Measurements from ENCODE around the gene TCF25. TPM values are rescaled to one million over a fixed set of nuclear protein-coding genes. Genes with fewer than 3 reads are reported as not detected.

The TCF25 gene
- total RNA-seq, 1 experiment from 2014 or later, result 155 TPM

GRCh38 chr16:89841275-89841674, 32.1 kb upstream of the TCF25 start:
- ChIA-PET POLR2A (no interaction called here), CTCF (no interaction called here)
- H3K36me3 Mint-ChIP-seq, result no peaks in the 10 kb centered on the region
- no peaks in the 10 kb centered on the region for H3K9me3 Mint-ChIP-seq
- no peak overlapping the region for H3K4me3 Mint-ChIP-seq
- ATAC-seq, result no peak
- DNase-seq (ENCODE audit: low spot score), result no peak
- no peaks in the 10 kb centered on the region for H3K27me3 Mint-ChIP-seq (ENCODE audit: low read depth)
- no peak overlapping the region for H3K27ac Mint-ChIP-seq
- H3K4me1 Mint-ChIP-seq, result peaks cover 16% of the 10 kb centered on the region
- no peak for TF ChIP-seq NR1H2 (CRISPR knock-in tag; IDR thresholded peaks at IDR 0.05)

- TF ChIP-seq JUN (CRISPR knock-in tag; IDR thresholded peaks at IDR 0.05) (no peak), PREB (CRISPR knock-in tag; IDR thresholded peaks at IDR 0.05; ENCODE audit: borderline replicate concordance) (no peak), SP1 (CRISPR knock-in tag; conservative IDR thresholded peaks at IDR 0.05) (no peak), EMX1 (CRISPR knock-in tag; IDR thresholded peaks at IDR 0.05) (no peak), FOXJ3 (CRISPR knock-in tag; IDR thresholded peaks at IDR 0.05; ENCODE audit: borderline replicate concordance) (no peak), USF2 (CRISPR knock-in tag; IDR thresholded peaks at IDR 0.05) (no peak), TEAD1 (CRISPR knock-in tag; IDR thresholded peaks at IDR 0.05) (no peak), CDX4 (CRISPR knock-in tag; IDR thresholded peaks at IDR 0.05; ENCODE audit: borderline replicate concordance) (no peak), MYBL2 (CRISPR knock-in tag; IDR thresholded peaks at IDR 0.05) (no peak)
- DNase-seq (ENCODE audit: low spot score) (no peak), ATAC-seq (no peak)
- Mint-ChIP-seq H3K4me1 (peaks cover 16% of the 10 kb centered on the region), H3K9me3 (no peaks in the 10 kb centered on the region), H3K27me3 (ENCODE audit: low read depth) (no peaks in the 10 kb centered on the region), H3K4me3 (no peak overlapping the region), H3K27ac (no peak overlapping the region; the same call in 1 of the 2 replicates), H3K36me3 (no peaks in the 10 kb centered on the region)
- CTCF ChIA-PET, result interaction anchor here (1.3 kb wide), 1 partner anchor 18 kb away, joined by 3 read pairs; no protein-coding TSS in a partner anchor
- POLR2A ChIA-PET, result no interaction called here
These were observed 30.7 kb upstream of the TCF25 start for GRCh38 chr16:89842471-89843408.

- ChIA-PET CTCF (interaction anchor here (1.3 kb wide), 1 partner anchor 17 kb away, joined by 3 read pairs; no protein-coding TSS in a partner anchor), POLR2A (no interaction called here)
- Mint-ChIP-seq H3K27me3 (ENCODE audit: low read depth) (no peaks in the 10 kb centered on the region), H3K27ac (no peak overlapping the region), H3K4me3 (no peak overlapping the region), H3K36me3 (no peaks in the 10 kb centered on the region), H3K4me1 (peaks cover 13% of the 10 kb centered on the region), H3K9me3 (no peaks in the 10 kb centered on the region)
- ATAC-seq (no peak), DNase-seq (ENCODE audit: low spot score) (no peak)
- TF ChIP-seq ZNF396 (CRISPR knock-in tag; IDR thresholded peaks at IDR 0.05; ENCODE audit: borderline replicate concordance), result no peak
- no peak for TF ChIP-seq IRF2 (CRISPR knock-in tag; IDR thresholded peaks at IDR 0.05; ENCODE audit: borderline replicate concordance, low read depth)
- no peak for TF ChIP-seq ATF3 (CRISPR knock-in tag; conservative IDR thresholded peaks at IDR 0.05)
- no peak for TF ChIP-seq PRDM15 (CRISPR knock-in tag; IDR thresholded peaks at IDR 0.05)
- TF ChIP-seq ETV6 (CRISPR knock-in tag; IDR thresholded peaks at IDR 0.05), result no peak
- TF ChIP-seq E2F1 (CRISPR knock-in tag; IDR thresholded peaks at IDR 0.05), result no peak
- TF ChIP-seq ZNF317 (CRISPR knock-in tag; IDR thresholded peaks at IDR 0.05; ENCODE audit: borderline replicate concordance, low read depth), result no peak
- TF ChIP-seq KAT7 (CRISPR knock-in tag; IDR thresholded peaks at IDR 0.05; ENCODE audit: borderline replicate concordance), result no peak
- TF ChIP-seq ATF6 (CRISPR knock-in tag; IDR thresholded peaks at IDR 0.05), result no peak
These were observed 29.7 kb upstream of the TCF25 start for GRCh38 chr16:89843409-89844350.
